ENCODE results near the gene RBM20. TPM values are rescaled to one million over a fixed set of nuclear protein-coding genes. Genes with fewer than 3 reads are reported as not detected.

The RBM20 gene
- total and polyA plus RNA-seq, 2 of the 13 experiments (the other 11 are each of a cell fraction or from before 2014, with no cell fraction given): 0.02 to 0.22 TPM

DNA sequence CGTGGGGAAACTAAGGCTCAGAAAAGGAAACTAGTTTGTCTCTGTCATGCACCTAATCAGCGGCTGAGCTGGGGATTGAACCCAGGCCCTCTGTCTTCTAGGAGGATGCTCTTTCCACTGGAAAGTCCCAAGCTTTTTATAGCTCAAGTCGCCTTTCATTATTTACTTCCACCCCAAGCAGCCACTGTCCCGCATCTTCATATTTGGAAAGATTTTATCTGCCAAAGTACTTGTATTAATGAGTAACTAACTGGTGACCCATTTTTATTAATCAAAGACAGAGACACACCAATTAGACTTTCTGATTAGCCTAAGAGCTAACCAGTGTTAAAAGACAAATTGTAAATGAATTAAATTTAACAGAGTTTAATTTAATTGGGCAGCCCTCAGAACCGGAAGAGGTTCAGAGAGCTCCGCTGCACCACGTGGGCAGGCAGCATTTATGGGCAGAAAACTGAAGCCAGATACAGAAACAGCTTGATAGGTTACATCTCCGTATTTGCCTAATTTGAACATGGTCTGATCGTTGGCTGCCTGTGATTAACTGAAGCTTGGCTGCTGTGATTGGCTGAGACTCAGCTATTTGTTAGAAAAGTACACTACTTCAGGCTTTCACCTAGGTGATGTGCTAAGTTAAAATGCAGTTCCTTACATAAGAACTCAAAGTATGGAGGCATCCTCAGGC is 149.1 kb downstream of the RBM20 start (continued):
- TF ChIP-seq ZBTB25 (CRISPR knock-in tag; IDR thresholded peaks at IDR 0.05) (no peak), KLF6 (CRISPR knock-in tag; IDR thresholded peaks at IDR 0.05) (no peak), SYNCRIP (IDR thresholded peaks at IDR 0.05; ENCODE audit: insufficient read depth, low read depth, low read length) (no peak), STAG1 (CRISPR knock-in tag; IDR thresholded peaks at IDR 0.05) (no peak), EP300 (IDR thresholded peaks at IDR 0.05; ENCODE audit: low read depth in 2 of 2, low read length in 2 of 2) (no peak), EP300 (CRISPR knock-in tag; IDR thresholded peaks at IDR 0.05; ENCODE audit: borderline replicate concordance) (no peak), ZBTB10 (CRISPR knock-in tag; IDR thresholded peaks at IDR 0.05; ENCODE audit: borderline replicate concordance) (no peak)

- H3K9me3 ChIP-seq (ENCODE audit: low read length): no peaks in the 10 kb centered on the region
- DNase-seq (ENCODE audit: low spot score) (no peak), FAIRE-seq (no peak), ATAC-seq (no peak)
- H4K20me1 ChIP-seq (ENCODE audit: insufficient read depth, low read length): no peaks in the 10 kb centered on the region
- H3K27me3 ChIP-seq (ENCODE audit: control insufficient read depth in 1 of 2, insufficient read depth in 2 of 2, low read length in 2 of 2): no peaks in the 10 kb centered on the region; a peak in 2 of 5 replicates
- POLR2A ChIA-PET: interaction anchor here (1.3 kb wide), 1 partner anchor 125 kb away, joined by 5 read pairs; the partner anchor contains the start of gene BBIP1
- no TSS peak for BruUV-seq (replicated peaks)
- 0 out of 2 replicates have a peak, but pooled peaks cover 5% of the 10 kb centered on the region for H3K4me1 ChIP-seq (ENCODE audit: insufficient read depth, low read length)
- H3K9ac ChIP-seq (ENCODE audit: insufficient read depth, low read depth, low read length): no peak overlapping the region
- H3K4me3 ChIP-seq (replicated peaks in 1 of 3; ENCODE audit: insufficient read depth in 1 of 3, low read depth in 2 of 3, low read length in 3 of 3): no peak overlapping the region
- intact Hi-C loops (cut with micrococcal nuclease; ENCODE audit: unreplicated experiment): no loop called here
- in situ Hi-C loops (cut with HindIII; ENCODE audit: extremely low pct_ligation_motif_present, low pct_unique_long_range_greater_than_20kb): no loop called here
- no peaks in the 10 kb centered on the region for H3K36me3 ChIP-seq (replicated peaks in 1 of 2; ENCODE audit: control insufficient read depth in 1 of 2, insufficient read depth in 2 of 2, low read length in 2 of 2)
- H3K79me2 ChIP-seq (ENCODE audit: insufficient read depth, low read length): no peaks in the 10 kb centered on the region
- H2AFZ ChIP-seq (ENCODE audit: low read length): no peak overlapping the region
- TF ChIP-seq ZNF33A (CRISPR knock-in tag; IDR thresholded peaks at IDR 0.05; ENCODE audit: borderline replicate concordance) (no peak), ZNF468 (CRISPR knock-in tag; IDR thresholded peaks at IDR 0.05) (no peak), ZNF24 (IDR thresholded peaks at IDR 0.05) (no peak), MEF2D (CRISPR knock-in tag; IDR thresholded peaks at IDR 0.05) (no peak), TEF (CRISPR knock-in tag; IDR thresholded peaks at IDR 0.05) (no peak), KMT2A (CRISPR knock-in tag; IDR thresholded peaks at IDR 0.05) (no peak), LCORL (IDR thresholded peaks at IDR 0.05) (no peak), LCORL (CRISPR knock-in tag; IDR thresholded peaks at IDR 0.05) (no peak), MZF1 (CRISPR knock-in tag; IDR thresholded peaks at IDR 0.05; ENCODE audit: borderline replicate concordance) (no peak)
- TF ChIP-seq, protein P1, sequence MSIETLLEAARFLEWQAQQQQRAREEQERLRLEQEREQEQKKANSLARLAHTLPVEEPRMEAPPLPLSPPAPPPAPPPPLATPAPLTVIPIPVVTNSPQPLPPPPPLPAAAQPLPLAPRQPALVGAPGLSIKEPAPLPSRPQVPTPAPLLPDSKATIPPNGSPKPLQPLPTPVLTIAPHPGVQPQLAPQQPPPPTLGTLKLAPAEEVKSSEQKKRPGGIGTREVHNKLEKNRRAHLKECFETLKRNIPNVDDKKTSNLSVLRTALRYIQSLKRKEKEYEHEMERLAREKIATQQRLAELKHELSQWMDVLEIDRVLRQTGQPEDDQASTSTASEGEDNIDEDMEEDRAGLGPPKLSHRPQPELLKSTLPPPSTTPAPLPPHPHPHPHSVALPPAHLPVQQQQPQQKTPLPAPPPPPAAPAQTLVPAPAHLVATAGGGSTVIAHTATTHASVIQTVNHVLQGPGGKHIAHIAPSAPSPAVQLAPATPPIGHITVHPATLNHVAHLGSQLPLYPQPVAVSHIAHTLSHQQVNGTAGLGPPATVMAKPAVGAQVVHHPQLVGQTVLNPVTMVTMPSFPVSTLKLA (IDR thresholded peaks at IDR 0.05): no peak
- no peak overlapping the region for H3K27ac ChIP-seq (ENCODE audit: extremely low read length, insufficient read depth, low read length)
- 85% methylated on average over 6 of the region's 6 CpGs for WGBS (ENCODE audit: low lambda C conversion rate)
- H3K4me2 ChIP-seq (ENCODE audit: low read depth, low read length): no peak overlapping the region
- CTCF ChIA-PET (ENCODE audit: low intra/inter-chr PET ratio, low total read pairs): no interaction called here
Observed at GRCh38 chr10:110793886-110794285, 149.8 kb downstream of the RBM20 start.
